Right atrium auricular region (tissue), 2 donors: Measurements from ENCODE around the gene INHA. TPM values are rescaled to one million over a fixed set of nuclear protein-coding genes. Genes with fewer than 3 reads are reported as not detected.
A peak's percentile ranks its signal among the peaks of the same experiment; 100 is the strongest.

ENCODE experiments used
- DNase-seq: peaks from one replicate; pipeline ENCODE4 v3.0.0-alpha.2; 2019; ENCODE audit warnings: low spot score
- H3K27ac ChIP-seq, 2 donors: fragments of 200-600 bp; sonication (generic); 1 replicate in 1 of 2; 2 replicates in 1 of 2; pipeline ENCODE4 v1.5.1; 2016 to 2019
- H3K27me3 ChIP-seq, 2 donors: fragments of 200-600 bp; sonication (generic); one replicate each; pipeline versions ENCODE4 v1.5.1 to v1.6.0; 2017 to 2019
- H3K36me3 ChIP-seq: fragments of 200-600 bp; sonication (generic); one replicate; pipeline ENCODE4 v1.5.1; 2016
- H3K4me1 ChIP-seq, 2 donors: fragments of 200-600 bp; sonication (generic); one replicate each; pipeline versions ENCODE4 v1.5.1 to v1.6.0; 2017 to 2019
- H3K4me3 ChIP-seq, 2 donors: fragments of 200-600 bp; sonication (generic); 1 replicate in 1 of 2; 2 replicates in 1 of 2; pipeline ENCODE4 v1.5.1; 2017 to 2019; ENCODE audit warnings: mild to moderate bottlenecking in 1 of 2, moderate library complexity in 1 of 2
- H3K9me3 ChIP-seq, 2 donors: fragments of 200-600 bp; sonication (generic); one replicate each; pipeline ENCODE4 v1.5.1; 2019
- total RNA-seq, 2 donors: library from RNA; depleted of rRNA; stranded (reverse); fragments of >200 nt; gene quantifications; one replicate each; pipeline ENCODE4 v1.1.0, GENCODE V29; 2016
- TF ChIP-seq, protein P1 (sequence below), 2 donors: fragments of 200-600 bp; sonication (generic); IDR thresholded peaks; one replicate each; pipeline ENCODE4 v1.5.1; 2019; ENCODE audit warnings: antibody characterized with exemption in 2 of 2

The INHA gene
- total RNA-seq, 2 donors from 2014 or later = 1.0 to 28.3 TPM

DNA sequence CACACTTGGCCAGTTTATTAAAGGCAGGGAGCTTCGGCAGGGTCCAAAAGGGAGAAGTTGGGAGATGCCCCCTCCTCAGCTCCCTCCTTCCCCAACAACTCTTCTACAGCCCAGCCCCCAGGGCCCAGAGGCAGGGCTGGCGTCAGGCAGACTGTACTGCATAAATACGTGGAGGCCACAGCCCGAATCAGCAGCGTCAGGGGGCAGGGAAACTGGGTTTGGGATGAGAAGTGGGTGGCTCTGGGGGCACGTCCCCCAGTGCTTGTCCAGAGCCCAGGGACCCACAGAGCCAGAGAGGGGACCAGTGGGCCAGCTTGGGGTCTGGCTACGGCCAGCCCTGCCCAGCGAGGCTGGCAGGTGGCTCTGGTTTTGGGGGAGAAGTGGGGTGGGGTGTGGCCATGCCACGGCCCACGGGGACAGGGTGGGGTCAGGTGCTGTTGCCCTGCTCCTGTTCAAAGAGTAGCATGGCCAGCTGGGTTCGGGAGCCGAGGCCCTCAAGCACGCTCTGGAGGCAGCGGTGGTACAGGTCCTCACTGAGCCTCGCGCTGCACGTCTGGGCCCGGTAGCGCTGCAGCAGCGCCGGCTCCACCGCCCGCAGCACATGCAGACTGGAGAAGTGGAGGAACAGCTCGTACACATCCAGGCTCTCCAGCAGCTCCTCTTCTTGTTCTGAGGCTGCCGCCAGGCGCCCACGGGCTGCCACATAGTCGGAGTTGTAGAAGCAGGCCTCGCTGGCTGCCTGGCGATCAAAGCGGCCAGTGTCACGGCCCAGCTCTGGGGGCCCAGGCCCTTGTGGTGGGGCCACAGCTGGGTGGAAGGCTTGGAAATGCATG is 32.9 kb upstream of the INHA start:
- H3K4me1 ChIP-seq = peaks cover 0 to 45% of the 10 kb centered on the region in 2 donors
- H3K9me3 ChIP-seq = no peaks in the 10 kb centered on the region
- TF ChIP-seq, protein P1, sequence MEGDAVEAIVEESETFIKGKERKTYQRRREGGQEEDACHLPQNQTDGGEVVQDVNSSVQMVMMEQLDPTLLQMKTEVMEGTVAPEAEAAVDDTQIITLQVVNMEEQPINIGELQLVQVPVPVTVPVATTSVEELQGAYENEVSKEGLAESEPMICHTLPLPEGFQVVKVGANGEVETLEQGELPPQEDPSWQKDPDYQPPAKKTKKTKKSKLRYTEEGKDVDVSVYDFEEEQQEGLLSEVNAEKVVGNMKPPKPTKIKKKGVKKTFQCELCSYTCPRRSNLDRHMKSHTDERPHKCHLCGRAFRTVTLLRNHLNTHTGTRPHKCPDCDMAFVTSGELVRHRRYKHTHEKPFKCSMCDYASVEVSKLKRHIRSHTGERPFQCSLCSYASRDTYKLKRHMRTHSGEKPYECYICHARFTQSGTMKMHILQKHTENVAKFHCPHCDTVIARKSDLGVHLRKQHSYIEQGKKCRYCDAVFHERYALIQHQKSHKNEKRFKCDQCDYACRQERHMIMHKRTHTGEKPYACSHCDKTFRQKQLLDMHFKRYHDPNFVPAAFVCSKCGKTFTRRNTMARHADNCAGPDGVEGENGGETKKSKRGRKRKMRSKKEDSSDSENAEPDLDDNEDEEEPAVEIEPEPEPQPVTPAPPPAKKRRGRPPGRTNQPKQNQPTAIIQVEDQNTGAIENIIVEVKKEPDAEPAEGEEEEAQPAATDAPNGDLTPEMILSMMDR (IDR thresholded peaks at IDR 0.05) = no peak
- DNase-seq = no peak
- H3K27ac ChIP-seq = peak overlapping the region; percentile 2 to 12
- H3K36me3 ChIP-seq = peaks cover 30% of the 10 kb centered on the region
- H3K4me3 ChIP-seq = no peak overlapping the region
- no peaks in the 10 kb centered on the region for H3K27me3 ChIP-seq

DNA sequence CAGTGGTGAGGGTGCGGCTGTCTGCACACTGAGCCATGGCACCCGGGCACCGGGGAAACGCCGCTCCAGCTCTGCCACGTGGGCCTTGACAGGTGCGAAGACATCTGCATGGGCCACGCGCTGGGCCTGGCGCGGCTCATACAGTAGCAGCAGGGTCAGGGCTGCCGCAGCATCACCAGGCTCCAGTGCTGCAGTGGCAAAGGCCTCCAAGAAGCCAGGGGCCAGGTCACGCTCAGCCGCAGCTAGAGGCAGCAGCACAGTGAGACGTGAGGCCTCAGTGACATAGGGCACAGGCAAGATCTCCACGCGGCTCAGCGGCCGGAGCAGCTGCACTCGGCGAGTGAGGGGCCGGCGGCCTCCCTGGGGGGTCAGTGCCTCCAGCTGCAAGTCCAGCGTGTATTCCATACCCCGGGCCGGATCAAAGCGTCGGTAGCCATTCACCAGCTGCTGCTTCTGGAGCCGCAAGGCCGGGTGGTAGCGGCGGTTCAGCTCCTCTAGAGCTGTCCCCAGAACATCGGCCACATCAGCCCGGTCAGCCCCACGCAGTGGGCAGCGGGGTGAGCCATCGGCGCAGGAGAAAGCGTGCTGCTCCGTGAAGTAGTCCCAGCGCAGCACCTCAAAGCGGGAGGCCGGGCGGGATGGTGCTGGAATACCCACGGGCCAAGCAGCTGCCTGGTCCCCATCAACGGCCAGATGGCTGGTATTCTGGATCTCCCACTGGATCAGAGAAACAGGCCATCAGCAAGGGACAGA is 32.0 kb upstream of the INHA start:
- H3K4me1 ChIP-seq = peaks cover 0 to 52% of the 10 kb centered on the region in 2 donors
- DNase-seq = no peak
- no peak overlapping the region for H3K4me3 ChIP-seq
- TF ChIP-seq, protein P1 (IDR thresholded peaks at IDR 0.05) = no peak
- H3K27me3 ChIP-seq = no peaks in the 10 kb centered on the region
- no peaks in the 10 kb centered on the region for H3K9me3 ChIP-seq
- peaks cover 30% of the 10 kb centered on the region for H3K36me3 ChIP-seq
- no peak overlapping the region for H3K27ac ChIP-seq

DNA sequence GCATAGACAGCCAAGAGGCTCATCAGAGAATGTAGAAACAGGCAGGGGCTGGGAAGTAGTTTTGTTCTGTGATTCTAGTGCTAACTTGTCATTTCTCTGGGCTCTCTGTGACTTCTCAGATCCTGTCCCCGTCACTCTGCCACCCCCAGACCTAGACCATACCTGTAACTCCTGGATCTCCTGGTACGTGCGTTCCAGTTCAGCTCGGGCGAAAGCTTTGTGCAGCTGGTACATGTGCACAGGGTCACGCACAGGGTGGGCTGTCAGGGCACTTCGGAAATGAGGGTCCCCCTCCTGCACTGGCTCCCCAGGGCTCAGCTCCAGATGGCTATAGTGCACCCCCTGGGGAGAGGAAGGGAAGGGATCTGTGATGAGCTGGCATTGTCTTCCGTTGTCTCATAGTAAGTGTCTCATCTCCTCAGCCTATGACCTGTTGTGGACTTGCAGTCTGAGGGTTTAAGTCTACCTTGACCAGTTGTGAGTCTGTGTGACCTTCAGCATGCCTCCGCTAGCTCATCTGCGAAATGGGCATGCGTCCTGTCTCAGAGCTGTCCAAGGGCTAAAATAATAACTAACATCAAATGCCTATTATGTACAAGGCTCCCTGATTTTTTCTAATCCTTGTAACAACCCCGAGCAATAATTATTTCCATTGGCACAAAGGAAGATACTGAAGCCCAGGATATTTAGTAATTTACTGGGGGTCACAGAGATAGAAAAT is 31.2 kb upstream of the INHA start:
- Histone ChIP-seq H3K9me3 (no peaks in the 10 kb centered on the region), H3K36me3 (peaks cover 30% of the 10 kb centered on the region), H3K4me1 (peaks cover 0 to 52% of the 10 kb centered on the region in 2 donors), H3K4me3 (no peak overlapping the region), H3K27ac (peak overlapping the region in 1 of 2 donors; percentile 94), H3K27me3 (no peaks in the 10 kb centered on the region)
- TF ChIP-seq, protein P1 (IDR thresholded peaks at IDR 0.05) = no peak
- DNase-seq = no peak

- H3K27ac ChIP-seq = peak overlapping the region; percentile 94
These were observed 30.4 kb upstream of the INHA start for GRCh38 chr2:219541611-219542180.

More at GRCh38 chr2:219541611-219542180, 30.4 kb upstream of the INHA start:
- H3K9me3 ChIP-seq = no peaks in the 10 kb centered on the region
- DNase-seq = peak; percentile 77
- H3K4me1 ChIP-seq = peaks cover 0 to 52% of the 10 kb centered on the region in 2 donors
- peak overlapping the region in 1 of 2 donors; percentile 77 for H3K4me3 ChIP-seq
- no peaks in the 10 kb centered on the region for H3K27me3 ChIP-seq
- peaks cover 30% of the 10 kb centered on the region for H3K36me3 ChIP-seq
- TF ChIP-seq, protein P1 (IDR thresholded peaks at IDR 0.05) = peak; percentile 87 to 92
